A549 (cell line): ENCODE measurements around the gene MAPRE3.

Source experiments
- FOSL2 ChIP-seq, 2 experiments: fragments of 450-650 bp in 1 of 2; fragments of >200 bp in 1 of 2; sonication (Bioruptor Twin) in 1 of 2; formaldehyde crosslinking; IDR thresholded peaks; 2 replicates each; pipeline versions ENCODE4 v1.5.0 to v1.6.1; 2016 to 2020; ENCODE audit warnings: mild to moderate bottlenecking in 1 of 2, moderate library complexity in 1 of 2
- POLR2A ChIP-seq: IDR thresholded peaks from 2 replicates; pipeline ENCODE4 v1.6.1; 2012; ENCODE audit warnings: mild to moderate bottlenecking, low read length
- REST ChIP-seq: fragments of 200-600 bp; sonication (generic); IDR thresholded peaks from 2 replicates; pipeline ENCODE4 v1.6.1; 2016; ENCODE audit warnings: antibody characterized with exemption, mild to moderate bottlenecking, moderate library complexity
- SMC3 ChIP-seq: fragments of >200 bp; sonication (Bioruptor Twin); formaldehyde crosslinking; IDR thresholded peaks from 3 replicates; pipeline ENCODE4 v1.6.1; 2018; ENCODE audit warnings: inconsistent platforms
- TF ChIP-seq, protein P1 (sequence below): fragments of 150-350 bp; IDR thresholded peaks from 2 replicates; pipeline ENCODE4 v1.6.1; 2014; ENCODE audit warnings: low read depth, mild to moderate bottlenecking, low read length
- TF ChIP-seq, protein P2 (sequence below): fragments of >200 bp; sonication (Bioruptor Twin); formaldehyde crosslinking; IDR thresholded peaks from 3 replicates; pipeline ENCODE4 v1.5.1; 2016

DNA sequence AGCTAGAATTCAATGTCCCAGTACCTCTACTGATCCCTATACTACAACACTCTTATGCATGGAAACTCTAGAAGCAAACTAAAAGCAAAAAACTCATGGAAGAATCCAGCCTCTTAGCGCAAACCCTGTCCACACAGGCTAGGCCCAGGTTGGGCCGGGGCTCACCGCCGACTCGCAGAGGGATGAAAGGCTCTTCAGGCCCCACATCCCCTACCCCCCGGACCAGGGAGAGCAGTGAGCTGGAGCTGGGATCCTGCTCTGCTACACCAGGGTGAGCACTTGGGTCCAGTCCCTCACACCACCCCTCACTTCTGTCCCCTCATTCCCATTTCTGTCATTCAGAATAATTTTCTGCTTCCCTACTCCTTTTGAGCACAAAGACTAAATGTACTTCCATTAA lies 99.0 kb downstream of the MAPRE3 start:
- TF ChIP-seq FOSL2 (IDR thresholded peaks at IDR 0.05) (no peak), FOSL2 (CRISPR knock-in tag; IDR thresholded peaks at IDR 0.05) (no peak), SMC3 (no peak), POLR2A (no peak), REST (no peak)
- TF ChIP-seq, protein P1, sequence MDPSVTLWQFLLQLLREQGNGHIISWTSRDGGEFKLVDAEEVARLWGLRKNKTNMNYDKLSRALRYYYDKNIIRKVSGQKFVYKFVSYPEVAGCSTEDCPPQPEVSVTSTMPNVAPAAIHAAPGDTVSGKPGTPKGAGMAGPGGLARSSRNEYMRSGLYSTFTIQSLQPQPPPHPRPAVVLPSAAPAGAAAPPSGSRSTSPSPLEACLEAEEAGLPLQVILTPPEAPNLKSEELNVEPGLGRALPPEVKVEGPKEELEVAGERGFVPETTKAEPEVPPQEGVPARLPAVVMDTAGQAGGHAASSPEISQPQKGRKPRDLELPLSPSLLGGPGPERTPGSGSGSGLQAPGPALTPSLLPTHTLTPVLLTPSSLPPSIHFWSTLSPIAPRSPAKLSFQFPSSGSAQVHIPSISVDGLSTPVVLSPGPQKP = no peak
- TF ChIP-seq, protein P2, sequence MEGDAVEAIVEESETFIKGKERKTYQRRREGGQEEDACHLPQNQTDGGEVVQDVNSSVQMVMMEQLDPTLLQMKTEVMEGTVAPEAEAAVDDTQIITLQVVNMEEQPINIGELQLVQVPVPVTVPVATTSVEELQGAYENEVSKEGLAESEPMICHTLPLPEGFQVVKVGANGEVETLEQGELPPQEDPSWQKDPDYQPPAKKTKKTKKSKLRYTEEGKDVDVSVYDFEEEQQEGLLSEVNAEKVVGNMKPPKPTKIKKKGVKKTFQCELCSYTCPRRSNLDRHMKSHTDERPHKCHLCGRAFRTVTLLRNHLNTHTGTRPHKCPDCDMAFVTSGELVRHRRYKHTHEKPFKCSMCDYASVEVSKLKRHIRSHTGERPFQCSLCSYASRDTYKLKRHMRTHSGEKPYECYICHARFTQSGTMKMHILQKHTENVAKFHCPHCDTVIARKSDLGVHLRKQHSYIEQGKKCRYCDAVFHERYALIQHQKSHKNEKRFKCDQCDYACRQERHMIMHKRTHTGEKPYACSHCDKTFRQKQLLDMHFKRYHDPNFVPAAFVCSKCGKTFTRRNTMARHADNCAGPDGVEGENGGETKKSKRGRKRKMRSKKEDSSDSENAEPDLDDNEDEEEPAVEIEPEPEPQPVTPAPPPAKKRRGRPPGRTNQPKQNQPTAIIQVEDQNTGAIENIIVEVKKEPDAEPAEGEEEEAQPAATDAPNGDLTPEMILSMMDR = no peak
